Stomach (tissue), 4 donors: Measurements from ENCODE around the gene LRP3.

Experiments
- CTCF ChIP-seq, 7 experiments: fragments of 450-650 bp in 4 of 7; fragments of 200-600 bp in 3 of 7; sonication (generic) in 3 of 7; IDR thresholded peaks; one replicate each; pipeline ENCODE4 v1.5.1; 2016 to 2019; ENCODE audit warnings: antibody characterized with exemption in 7 of 7, control low read depth in 2 of 7, mild to moderate bottlenecking in 1 of 7
- POLR2A ChIP-seq, 4 donors: fragments of 450-650 bp; IDR thresholded peaks; one replicate each; pipeline ENCODE4 v1.6.1; 2016; ENCODE audit warnings: antibody characterized with exemption in 4 of 4, control low read depth in 2 of 4, mild to moderate bottlenecking in 1 of 4, moderate library complexity in 1 of 4

GRCh38 chr19:33201886-33202545 is 7.9 kb downstream of the LRP3 start:
- no peak for TF ChIP-seq CTCF (IDR thresholded peaks at IDR 0.05)
- no peak for TF ChIP-seq POLR2A (IDR thresholded peaks at IDR 0.05)
